Kidney epithelial cell (primary cell): ENCODE results near the gene ROPN1L. TPM values are rescaled to one million over a fixed set of nuclear protein-coding genes. Genes with fewer than 3 reads are reported as not detected.

Source experiments
- DNase-seq: peaks from one replicate; pipeline ENCODE4 v3.0.0-alpha.2; 2010; ENCODE audit warnings: low read depth
- H3K27me3 ChIP-seq: 2 replicates; pipeline ENCODE4 v1.6.0; 2011; ENCODE audit warnings: low read length; ENCODE audit not compliant: control insufficient read depth, insufficient read depth
- H3K36me3 ChIP-seq: 2 replicates; pipeline ENCODE4 v1.5.1; 2011; ENCODE audit warnings: low read length; ENCODE audit not compliant: control insufficient read depth, insufficient read depth
- H3K4me3 ChIP-seq: 2 replicates; pipeline ENCODE4 v1.5.1; 2011; ENCODE audit warnings: low read depth, mild to moderate bottlenecking, control low read depth, low read length
- CTCF ChIP-seq: IDR thresholded peaks from 2 replicates; pipeline ENCODE4 v1.5.1; 2011; ENCODE audit warnings: mild to moderate bottlenecking, moderate library complexity, low read length, control low read depth, inconsistent platforms; ENCODE audit not compliant: insufficient read depth, poor library complexity, severe bottlenecking
- total RNA-seq: library from RNA; depleted of rRNA; stranded (reverse); fragments of >200 nt; gene quantifications from 2 replicates; pipeline ENCODE4 v1.2.3, GENCODE V29; 2015

Gene ROPN1L
- total RNA-seq, 1 donor from 2014 or later, result 0.21 TPM

- no peak for DNase-seq
- Histone ChIP-seq H3K4me3 (no peak overlapping the region), H3K36me3 (no peaks in the 10 kb centered on the region), H3K27me3 (no peaks in the 10 kb centered on the region)
- TF ChIP-seq CTCF, result no peak
Observed at GRCh38 chr5:10475931-10476676, 34.4 kb downstream of the ROPN1L start.

- Histone ChIP-seq H3K4me3 (no peak overlapping the region), H3K36me3 (no peaks in the 10 kb centered on the region), H3K27me3 (no peaks in the 10 kb centered on the region)
- DNase-seq, result no peak
- TF ChIP-seq CTCF, result no peak
Observed at GRCh38 chr5:10476878-10477277, 35.2 kb downstream of the ROPN1L start.

- H3K27me3 ChIP-seq, result no peaks in the 10 kb centered on the region
- no peak for TF ChIP-seq CTCF
- no peak for DNase-seq
- no peak overlapping the region for H3K4me3 ChIP-seq
- no peaks in the 10 kb centered on the region for H3K36me3 ChIP-seq
Observed at GRCh38 chr5:10477943-10478342, 36.3 kb downstream of the ROPN1L start.

- TF ChIP-seq CTCF, result no peak
- Histone ChIP-seq H3K36me3 (no peaks in the 10 kb centered on the region), H3K4me3 (no peak overlapping the region), H3K27me3 (no peaks in the 10 kb centered on the region)
- no peak for DNase-seq
Observed at GRCh38 chr5:10478436-10478835, 36.8 kb downstream of the ROPN1L start.

GRCh38 chr5:10479154-10479721, 37.6 kb downstream of the ROPN1L start:
- Histone ChIP-seq H3K36me3 (no peaks in the 10 kb centered on the region), H3K27me3 (no peaks in the 10 kb centered on the region), H3K4me3 (no peak overlapping the region)
- peak; percentile 78 for DNase-seq
- TF ChIP-seq CTCF, result no peak
